Activated effector memory CD4-positive, alpha-beta T cell treated with anti-CD3 and anti-CD28 coated beads, Interleukin-2, amount 50 U/mL, for 16 hours (primary cell): Measurements from ENCODE around the gene ELAVL1.
"Not testable (repeated sequence)": the region's sequence is repeated elsewhere in the genome, so short reads cannot be mapped to it uniquely, and the experiment has no call there.

Experiments
- DNase-seq: peaks from one replicate; pipeline ENCODE4 v3.0.0-alpha.2; 2020

The ELAVL1 gene

DNA sequence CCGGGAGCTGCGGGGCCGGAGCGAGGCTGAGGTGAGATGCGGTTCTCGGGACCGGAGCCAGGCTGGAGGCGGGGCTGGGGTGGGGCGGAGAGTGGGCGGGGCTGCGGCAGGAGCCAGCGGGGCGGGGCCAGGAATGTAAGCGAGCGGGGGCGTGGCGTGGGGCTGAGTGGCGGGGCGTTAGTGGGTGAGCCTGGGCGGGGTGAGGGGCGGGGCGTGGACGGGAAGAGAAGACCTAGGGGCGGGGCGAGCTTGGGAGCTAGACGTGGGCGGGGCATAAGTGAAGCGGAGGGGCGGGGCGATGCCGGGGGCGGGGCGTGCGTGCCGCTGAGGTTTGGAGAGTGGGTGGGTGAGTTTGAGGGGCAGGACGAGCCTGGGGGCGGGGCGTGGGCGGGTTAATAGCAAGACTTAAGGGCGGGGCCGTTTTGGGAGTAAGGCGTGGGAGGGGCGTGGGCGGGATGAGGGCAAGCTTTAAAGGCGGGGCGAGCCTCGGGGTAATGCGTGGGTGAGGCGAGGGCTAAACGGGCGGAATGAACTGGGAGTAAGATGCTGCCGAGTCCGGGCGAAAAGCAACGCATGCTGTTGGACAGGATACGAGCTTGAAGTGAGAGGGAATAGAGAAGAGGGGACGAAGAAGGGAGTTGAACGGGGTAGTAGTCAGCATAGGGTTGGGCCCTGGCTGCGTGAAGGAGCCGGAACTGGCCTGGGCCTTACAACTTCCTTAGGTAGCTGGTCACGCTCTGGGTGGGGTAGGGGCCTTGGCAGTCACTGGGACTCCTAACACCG lies 84.7 kb downstream of the ELAVL1 start:
- peak; percentile 99 for DNase-seq

DNA sequence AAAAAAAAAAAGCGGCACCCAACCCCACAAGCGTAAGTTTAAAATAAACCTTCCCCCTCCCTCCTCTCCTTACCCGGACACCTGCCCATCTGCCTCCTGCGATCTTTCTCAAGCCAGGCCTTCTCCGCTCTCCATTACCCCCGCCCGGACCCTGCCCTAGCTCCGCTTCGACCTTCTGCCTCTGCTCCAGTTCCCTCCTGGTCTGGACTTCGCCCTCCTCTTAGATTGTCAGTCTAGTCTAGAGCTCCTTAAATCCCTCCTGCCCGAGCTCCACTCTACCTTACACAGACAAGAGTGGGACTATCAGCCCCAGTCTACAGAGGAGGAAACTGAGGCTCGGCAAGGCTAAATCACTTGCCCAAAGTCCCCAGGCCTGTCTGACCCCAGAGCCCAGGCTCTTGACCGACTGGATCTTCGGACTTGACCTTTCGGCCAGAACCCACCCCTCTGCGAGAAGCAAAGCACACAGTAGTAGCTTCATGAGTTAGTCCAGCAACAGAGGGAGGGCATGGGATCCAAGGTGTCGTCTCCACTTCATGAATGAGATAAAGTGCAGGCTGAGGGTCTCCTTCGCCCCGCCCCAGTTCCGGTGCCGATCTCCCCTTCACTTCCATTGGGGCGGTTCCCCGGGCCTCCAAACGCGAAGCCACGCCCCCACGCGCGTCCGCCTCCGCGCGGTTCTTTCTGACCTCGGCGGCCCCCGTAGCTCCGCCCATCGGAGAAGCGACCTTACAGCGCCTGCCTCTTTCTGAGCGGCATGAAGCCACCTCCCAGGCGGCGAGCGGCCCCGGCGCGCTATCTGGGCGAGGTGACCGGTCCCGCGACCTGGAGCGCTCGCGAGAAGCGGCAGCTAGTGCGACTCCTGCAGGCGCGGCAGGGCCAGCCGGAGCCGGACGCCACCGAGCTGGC lies 85.6 kb downstream of the ELAVL1 start, which contains the start of gene SNAPC2:
Gene SNAPC2 (plus strand): TSS at position 729 of the 909 bp plus-strand sequence. CDS start 29 bp downstream, at position 758.
- peak; percentile 98 for DNase-seq

DNA sequence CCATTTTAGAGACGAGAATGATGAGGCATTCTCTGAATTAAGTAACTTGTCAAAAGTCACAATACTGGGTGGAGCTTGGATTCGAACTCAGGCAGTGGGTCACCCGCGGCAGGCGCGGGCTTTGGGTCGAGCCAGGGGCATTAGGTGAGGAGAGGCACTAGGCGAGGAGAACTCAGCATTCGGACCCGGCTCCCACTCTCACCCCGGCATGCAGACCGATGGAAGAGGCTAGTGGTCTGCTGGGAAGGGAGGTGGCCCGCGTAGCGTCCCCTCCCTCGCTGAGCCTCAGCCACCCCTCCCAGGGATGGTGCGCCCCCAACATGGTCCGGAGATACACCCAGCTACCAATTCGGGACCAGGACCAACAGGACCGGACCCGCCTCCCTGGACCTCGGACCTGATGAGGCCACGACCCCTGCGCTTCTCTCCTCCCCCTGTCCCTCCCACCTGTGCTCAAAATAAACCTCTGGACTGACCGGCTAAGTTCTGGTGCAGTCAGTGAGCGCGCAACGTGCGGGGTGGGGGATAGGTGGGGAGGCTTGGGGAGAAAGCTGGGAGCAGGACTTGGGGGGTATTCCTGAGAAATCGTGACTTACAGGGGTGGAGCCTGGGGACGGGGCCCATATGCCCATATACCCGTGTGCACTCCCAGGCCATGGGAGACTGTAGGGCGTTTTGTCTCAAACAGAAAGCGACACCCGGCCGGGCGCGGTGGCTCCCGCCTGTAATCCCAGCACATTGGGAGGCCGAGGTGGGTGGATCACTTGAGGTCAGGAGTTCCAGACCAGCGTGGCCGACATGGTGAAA lies 86.6 kb downstream of the ELAVL1 start:
- no peak for DNase-seq

DNA sequence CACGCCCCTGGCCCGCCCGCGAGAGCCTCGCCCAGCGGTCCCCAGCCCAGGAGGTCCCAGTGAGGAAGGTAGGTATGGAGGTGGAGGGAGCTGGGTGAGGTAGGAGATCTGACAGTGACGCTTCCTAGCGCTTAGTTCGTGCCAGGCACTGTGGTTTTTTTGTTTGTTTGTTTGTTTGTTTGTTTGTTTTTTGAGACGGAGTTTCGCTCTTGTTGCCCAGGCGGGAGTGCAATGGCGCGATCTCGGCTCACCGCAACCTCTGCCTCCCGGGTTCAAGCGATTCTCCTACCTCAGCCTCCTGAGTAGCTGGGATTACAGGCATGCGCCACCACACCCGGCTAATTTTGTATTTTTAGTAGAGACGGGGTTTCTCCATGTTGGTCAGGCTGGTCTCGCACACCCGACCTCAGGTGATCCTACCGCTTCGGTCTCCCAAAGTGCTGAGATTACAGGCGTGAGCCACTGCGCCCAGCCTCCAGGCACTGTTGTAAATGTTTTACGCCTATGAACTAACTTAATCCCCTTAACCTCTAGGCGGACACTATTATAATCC lies 87.3 kb downstream of the ELAVL1 start:
- DNase-seq, result not testable (repeated sequence)

DNA sequence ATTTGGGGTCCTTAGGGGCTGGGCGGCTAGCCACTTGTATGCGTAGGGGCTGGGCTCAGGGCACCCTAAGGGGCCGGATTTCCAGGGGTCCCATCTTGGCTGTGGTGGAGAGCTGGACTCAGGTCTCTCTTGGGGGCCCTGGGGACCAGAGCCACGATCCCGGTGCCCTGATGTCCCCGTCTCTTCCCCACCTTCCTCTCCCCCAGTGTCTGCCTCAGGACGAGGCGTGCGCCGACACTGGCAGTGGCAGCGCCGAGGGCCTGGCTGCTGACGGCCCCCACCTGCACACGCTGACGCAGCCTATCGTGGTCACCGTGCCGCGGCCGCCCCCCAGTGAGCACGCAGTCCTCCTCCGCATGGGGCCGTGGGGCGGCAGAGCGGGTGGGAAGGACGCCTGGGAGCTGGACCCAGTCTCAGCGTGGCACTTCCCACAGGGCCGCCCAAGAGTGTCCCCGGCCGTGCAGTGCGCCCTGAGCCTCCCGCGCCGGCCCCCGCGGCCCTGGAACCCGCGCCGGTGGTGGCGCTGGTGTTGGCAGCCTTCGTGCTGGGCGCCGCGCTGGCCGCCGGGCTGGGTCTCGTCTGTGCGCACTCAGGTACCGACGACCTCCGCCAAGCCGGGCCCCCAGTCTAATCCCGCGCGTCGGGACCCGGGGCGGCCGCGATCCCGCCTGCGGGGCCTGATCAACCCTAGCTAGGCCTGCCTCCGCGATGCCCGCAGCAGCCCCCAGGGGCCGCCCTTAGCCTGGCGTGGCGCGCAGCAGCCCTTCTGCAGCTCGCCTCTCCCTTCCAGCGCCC lies 88.0 kb downstream of the ELAVL1 start:
- DNase-seq, result peak; percentile 85

DNA sequence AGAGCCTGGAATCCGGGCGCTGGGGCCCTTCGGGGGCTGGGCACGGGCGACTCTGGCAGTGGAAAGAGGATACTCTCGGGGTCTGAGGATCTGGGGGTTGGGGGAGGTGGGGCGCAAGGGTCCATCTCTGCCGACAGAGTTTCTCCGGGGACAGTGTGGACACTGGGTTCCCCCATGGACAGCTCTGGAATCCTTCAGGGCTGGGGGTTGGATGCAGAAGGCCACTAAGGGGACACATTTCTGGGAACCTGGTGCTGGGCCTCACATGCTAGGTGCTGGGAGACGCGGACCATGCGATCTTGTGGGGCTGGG lies 88.5 kb downstream of the ELAVL1 start:
- no peak for DNase-seq

DNA sequence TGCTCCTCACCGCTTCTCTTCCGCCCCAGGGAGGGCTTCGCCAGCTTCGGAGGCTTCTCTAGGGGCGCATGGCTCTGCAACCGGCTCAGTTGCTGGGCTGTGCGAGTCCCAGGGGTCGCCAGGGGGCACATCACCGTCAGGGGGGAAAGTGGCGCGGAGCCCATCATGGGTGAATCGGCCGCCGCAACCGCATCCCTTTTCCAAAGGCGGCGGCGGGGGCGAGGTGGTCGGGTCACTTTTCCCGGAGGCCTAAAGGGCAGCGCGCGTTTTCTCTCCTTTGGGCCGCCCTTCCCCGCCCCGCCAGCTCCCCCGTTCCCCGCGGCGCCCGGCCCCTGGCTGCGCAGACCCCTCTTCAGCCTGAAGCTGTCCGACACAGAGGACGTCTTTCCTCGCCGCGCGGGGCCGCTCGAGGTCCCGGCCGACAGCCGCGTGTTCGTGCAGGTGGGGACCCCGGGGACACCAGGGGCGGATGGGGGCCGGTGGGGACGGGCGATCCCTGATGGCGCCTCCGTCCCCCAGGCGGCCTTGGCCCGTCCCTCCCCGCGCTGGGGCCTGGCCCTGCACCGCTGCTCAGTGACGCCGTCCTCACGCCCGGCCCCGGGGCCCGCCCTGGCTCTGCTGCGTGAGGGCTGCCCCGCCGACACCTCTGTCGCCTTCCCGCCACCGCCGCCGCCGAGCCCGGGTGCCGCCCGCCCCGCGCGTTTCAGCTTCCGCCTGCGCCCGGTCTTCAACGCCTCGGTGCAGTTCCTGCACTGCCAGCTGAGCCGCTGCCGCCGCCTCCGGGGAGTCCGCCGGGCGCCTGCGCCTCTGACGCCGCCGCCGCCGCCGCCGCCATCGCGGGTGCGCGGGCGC lies 89.1 kb downstream of the ELAVL1 start:
- DNase-seq, result peak; percentile 85

DNA sequence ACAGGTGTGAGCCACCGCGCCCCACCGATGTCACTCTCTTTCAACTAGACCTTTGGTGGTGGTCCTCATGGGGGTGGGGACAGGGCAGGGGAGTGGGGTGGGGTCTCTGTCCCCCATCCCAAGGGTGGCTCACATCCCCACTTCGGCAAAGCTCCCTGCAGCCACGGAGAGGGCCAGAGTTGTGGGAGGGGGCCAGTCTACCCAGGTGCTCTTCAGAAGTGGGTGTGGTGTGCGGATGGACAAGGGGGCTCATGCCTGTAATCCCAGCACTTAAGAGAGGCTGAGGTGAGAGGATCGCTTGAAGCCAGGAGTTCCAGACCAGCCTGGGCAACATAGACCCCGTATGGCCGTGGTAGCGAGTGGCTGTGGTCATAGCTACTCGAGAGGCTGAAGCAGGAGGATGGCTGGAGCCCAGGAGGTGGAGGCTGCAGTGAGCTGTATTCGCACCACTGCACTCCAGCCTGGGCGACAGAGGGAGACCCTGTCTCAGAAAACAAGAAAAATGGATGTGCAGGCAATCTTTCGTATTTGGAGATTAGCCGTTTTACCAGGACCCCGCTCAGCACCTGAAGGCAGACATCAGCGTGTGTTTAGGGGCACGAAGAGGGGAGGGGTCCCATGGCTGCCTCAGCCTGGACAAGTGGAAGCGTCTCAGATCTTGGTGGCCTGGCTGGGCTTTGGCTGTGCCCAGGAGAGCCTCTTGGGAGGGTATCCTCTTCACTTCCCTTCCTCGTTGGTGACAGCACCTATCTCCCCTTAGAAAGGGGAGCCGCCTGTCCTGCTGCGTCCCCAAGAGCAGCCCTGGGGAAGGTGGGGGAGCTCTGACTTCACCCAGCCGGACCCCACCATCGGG lies 90.0 kb downstream of the ELAVL1 start:
- DNase-seq, result no peak

DNA sequence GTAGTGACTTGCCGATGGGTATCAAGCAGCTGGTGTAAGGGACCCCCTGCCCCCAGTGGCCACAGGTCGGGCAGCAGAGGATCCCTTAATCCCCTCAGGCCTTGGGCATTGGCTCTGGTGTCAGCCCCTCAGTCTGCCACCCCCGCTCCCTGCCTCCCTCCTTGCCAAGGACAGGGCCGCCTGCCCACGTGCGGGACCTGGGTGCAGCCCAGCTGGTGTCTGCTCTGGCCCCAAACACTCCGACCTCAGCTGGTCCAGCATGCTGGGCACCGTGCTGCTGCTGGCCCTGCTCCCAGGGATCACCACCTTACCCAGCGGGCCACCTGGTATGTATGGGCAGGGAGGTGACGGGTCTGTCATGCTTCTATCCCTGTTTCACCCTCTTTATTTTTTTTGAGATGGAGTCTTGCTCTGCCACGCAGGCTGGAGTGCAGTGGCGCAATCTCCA lies 90.8 kb downstream of the ELAVL1 start, which contains the start of gene TGFBR3L:
Gene TGFBR3L (plus strand): TSS at position 233 of the 448 bp plus-strand sequence.
- DNase-seq, result no peak

DNA sequence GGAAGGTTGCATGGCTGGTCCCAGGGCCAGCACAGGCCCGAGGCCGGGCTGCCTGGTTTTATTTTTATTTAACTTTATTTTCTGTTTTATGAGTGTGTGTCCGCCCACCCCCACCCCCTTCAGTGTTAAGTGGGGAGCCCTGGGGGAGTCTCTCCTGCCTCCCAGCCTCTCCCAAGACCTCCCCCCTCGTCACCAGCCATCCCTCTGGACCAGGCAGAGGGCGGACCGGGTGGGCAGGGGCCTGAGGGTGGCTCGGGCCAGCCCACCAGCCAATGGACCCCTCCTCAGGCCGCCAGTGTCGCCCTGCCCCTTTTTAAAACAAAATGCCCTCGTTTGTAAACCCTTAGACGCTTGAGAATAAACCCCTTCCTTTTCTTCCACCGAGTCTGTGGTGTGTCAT lies 91.3 kb downstream of the ELAVL1 start:
- DNase-seq, result no peak

DNA sequence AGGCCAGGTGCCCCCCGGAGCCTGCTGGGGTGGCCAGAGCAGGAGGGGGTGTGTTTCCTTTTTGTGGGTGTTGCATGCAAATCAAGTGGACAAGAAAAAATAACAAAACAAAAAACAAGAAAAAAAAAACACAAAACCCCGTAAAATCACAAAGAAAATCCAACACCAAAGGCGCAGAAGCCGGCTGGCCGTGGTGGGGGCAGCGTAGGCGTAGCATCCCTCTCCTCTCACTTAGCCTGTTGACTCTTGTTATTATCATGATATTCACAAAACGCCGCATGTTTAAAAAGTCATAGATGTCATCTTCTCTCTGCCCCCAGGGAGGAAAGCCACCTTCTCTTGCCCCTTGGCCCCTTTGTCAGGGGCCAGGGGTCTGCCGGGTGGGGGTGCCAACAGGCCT lies 91.8 kb downstream of the ELAVL1 start:
- DNase-seq, result no peak

DNA sequence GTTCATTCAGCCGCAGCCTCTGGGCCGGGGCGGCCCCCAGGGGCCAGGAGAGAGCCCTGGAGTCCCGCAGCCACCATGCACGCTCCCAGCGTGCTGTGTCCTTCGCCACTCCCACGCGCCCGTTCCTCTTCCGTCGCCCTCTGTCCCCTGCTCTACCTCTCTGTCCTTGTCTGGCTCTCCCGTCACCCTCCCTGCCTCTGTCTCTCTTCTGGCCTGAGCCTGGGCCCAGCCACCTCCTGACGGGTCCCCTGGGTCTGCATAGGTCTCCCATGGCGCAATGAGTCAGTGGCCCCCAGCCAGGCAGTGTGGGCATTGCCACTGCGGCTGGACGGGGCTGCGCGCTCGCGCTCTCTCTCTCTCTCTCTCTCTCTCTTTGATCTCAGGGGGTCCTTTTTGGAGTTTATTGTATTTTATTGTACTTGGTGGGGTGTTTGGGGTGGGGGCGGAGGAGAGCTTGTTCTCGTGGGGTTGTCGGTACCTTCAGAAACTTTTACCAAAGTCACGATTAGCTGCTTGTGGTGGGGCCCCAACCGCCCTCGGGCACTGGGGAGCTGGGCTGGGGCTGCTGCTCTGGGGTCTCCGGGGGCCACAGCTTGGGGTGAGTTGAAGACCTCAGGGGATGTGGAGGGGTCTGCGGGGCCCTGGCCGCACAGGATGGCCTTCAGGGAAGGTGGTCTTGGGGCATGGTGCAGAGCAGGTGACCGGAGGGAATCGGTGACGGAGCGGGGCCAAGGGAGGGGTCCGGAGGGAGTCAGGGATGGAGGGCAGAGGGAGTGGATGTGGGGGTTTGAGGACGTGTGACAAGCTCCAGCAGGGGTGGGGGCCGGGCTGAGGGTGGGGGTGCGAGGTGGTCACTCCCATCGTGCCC lies 92.5 kb downstream of the ELAVL1 start:
- no peak for DNase-seq

DNA sequence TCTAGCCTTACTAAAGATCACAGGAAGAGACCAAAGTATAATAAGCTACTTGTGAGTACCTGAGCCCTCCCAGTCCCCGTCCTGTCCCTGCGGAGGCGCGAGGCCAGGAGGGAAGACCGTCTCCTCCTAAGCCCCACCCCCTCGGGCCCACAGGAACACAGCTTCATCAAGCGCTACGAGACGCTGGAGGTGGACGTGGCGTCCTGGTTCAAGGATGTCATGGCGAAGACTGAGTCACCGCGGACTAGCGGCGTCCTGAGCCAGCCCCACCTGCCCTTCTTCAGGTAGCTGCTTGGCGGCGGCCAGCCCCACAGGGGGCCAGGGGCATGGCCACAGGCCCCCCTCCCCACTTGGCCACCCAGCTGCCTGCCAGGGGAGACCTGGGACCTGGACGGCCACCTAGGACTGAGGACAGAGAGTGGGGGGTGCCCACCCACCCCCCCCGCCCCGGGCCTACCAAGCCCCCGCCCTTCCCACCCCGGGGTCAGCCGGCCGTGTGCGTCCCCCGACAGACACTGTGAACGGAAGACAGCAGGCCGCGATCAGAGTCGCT lies 93.2 kb downstream of the ELAVL1 start:
- no peak for DNase-seq

DNA sequence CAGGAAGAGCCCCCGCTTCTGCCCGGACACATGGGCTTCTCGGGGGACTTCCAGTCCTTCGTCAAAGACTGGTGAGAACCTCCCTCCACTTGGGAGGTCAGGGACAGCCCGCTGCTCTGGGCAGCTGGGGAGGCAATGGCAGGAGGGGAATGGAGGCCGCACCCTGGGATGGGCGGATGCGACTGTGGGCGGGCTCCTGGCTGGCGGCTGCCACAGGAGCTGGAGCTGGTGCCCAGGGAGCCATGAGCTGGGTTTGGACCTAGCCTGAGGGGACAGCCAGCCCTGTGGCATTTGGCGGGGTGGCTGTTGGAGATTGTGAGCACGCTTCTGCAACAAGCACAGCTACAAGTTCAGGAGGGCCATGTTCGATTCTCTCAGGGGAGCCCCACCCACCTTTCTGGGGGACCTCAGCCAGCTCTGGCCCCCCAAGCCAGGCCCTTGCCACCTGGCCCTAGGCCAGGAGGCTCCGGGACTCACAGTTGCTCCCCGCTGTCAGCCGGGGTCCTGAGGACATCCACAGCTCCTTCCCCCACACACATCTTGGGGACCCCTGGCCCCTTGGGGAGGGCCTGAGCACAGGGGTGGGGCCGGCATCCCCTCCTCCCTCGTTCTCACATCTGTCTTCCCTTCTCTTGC lies 93.8 kb downstream of the ELAVL1 start:
- DNase-seq, result no peak

DNA sequence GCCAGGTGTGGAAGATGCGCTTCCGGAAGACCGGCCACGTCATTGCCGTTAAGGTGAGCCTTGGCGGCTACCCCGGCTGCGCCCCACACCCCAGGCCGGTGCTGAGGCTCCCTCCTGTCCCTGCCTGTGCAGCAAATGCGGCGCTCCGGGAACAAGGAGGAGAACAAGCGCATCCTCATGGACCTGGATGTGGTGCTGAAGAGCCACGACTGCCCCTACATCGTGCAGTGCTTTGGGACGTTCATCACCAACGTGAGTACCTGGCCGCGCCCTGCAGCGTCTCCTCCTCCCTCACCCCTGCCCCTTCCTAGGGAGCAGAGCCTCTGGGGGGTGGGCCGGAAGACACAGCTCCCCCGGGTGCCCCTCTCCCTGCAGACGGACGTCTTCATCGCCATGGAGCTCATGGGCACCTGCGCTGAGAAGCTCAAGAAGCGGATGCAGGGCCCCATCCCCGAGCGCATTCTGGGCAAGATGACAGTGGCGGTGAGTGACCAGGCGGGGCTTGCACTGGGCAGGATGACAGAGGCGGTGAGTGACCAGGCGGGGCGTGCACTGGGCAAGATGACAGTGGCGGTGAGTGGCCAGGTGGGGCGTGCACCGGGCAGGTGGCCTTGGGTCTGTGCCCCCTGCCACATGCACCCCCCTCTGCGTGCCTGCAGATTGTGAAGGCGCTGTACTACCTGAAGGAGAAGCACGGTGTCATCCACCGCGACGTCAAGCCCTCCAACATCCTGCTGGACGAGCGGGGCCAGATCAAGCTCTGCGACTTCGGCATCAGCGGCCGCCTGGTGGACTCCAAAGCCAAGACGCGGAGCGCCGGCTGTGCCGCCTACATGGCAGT lies 94.9 kb downstream of the ELAVL1 start:
- no peak for DNase-seq

DNA sequence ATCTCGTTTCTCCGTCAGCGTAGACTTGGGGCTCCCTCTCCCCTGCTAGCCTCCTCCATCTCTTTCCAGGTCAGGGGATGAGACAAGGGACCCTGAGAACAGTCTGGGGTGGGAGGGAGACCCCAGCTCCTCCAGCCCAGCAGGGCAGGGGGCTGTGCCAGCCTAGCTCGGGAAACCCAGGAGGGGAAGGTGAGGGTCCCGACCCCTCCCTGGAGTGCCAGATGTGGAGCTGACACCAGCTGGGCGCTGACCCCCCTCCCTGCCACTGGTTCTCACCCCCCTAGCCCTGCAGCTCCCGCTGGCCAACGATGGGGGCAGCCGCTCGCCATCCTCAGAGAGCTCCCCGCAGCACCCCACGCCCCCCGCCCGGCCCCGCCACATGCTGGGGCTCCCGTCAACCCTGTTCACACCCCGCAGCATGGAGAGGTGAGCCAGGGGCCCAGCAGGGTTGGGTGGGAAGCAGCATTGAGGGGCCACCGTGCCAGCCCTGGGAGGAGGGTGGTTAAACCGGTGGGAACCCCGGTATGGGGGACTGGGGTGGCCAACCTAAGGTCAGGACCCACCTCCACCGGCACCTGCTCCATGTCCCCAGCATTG lies 95.9 kb downstream of the ELAVL1 start:
- no peak for DNase-seq
